Measurements from ENCODE around the gene NUP88. TPM values are rescaled to one million over a fixed set of nuclear protein-coding genes. Genes with fewer than 3 reads are reported as not detected.

NUP88 gene
- polyA plus RNA-seq, 1 donor = 55.3 TPM

GRCh38 chr17:5391678-5392077 is 27.8 kb downstream of the NUP88 start:
- H3K9me3 ChIP-seq (ENCODE audit: control insufficient read depth, low read depth, low read length) = no peaks in the 10 kb centered on the region
- H3K4me3 ChIP-seq (ENCODE audit: low read length) = no peak overlapping the region
- H3K27ac ChIP-seq (ENCODE audit: low read length) = no peak overlapping the region
- no peaks in the 10 kb centered on the region for H3K27me3 ChIP-seq (ENCODE audit: control insufficient read depth, insufficient read depth, low read length)
- DNase-seq = no peak
- H3K36me3 ChIP-seq (ENCODE audit: control insufficient read depth, insufficient read depth, low read length) = peaks cover 79% of the 10 kb centered on the region
- H3K4me1 ChIP-seq (ENCODE audit: control insufficient read depth, insufficient read depth, low read length) = no peaks in the 10 kb centered on the region
- 58% methylated on average over 2 of the region's 5 CpGs for WGBS (ENCODE audit: insufficient coverage, low lambda C conversion rate)

DNA sequence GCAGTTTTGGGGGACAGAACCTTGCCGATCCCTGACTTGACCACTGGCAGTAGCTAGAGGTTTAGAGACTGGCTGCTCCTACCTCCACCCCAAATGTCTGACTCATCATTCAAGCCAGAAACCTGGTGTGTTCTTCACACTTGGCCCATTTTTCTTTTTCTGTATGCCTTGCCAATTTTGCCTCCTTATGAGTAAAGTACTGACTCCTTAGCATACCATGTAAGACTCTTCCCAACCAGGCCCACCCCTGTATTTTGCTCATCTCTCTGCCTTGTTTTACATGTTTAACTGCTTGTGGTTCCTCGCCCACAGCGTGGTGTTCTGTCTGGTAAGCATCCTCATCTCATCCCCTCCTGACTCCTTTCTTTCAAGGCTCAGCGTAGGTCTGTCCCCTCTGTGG is 37.9 kb downstream of the NUP88 start:
- no CpG with 5 or more reads among the region's 4 CpGs for WGBS (ENCODE audit: insufficient coverage, low lambda C conversion rate)
- DNase-seq = no peak
- Histone ChIP-seq H3K27me3 (ENCODE audit: control insufficient read depth, insufficient read depth, low read length) (no peaks in the 10 kb centered on the region), H3K4me3 (ENCODE audit: low read length) (no peak overlapping the region), H3K36me3 (ENCODE audit: control insufficient read depth, insufficient read depth, low read length) (peaks cover 87% of the 10 kb centered on the region), H3K9me3 (ENCODE audit: control insufficient read depth, low read depth, low read length) (no peaks in the 10 kb centered on the region), H3K27ac (ENCODE audit: low read length) (no peak overlapping the region), H3K4me1 (ENCODE audit: control insufficient read depth, insufficient read depth, low read length) (no peaks in the 10 kb centered on the region)

DNA sequence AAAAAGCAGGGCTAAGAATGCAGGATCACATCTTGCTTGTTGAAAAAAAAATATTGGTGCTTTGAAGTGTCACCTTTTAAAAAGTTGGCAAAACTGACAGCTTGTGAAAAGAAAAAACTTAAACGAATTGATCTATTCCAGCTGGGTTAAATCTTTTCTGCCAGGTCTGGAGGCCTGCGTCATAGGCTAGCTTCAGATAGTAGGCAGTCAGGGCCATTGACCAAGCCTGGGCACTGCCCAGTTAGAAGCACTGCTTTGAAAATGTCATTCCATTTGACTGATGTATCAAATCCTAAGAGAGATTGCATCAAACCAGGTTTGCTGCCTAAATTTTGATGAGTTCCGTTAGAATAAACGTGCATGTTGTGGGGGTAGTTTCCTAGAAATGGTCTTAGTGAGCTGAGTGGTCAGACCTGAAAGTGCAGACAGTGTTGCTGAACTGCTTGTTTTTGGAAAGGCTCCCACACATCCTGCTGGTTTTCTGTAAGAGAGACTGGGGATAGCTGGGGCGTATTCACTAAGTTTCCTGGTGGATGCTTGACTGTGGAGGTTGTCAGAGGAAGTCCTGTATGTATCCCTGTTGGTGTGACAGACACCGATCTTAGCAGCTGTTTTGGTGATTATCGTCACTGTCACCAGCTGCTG is 38.8 kb downstream of the NUP88 start:
- peaks cover 86% of the 10 kb centered on the region for H3K36me3 ChIP-seq (ENCODE audit: control insufficient read depth, insufficient read depth, low read length)
- no peak for DNase-seq
- no peak overlapping the region for H3K27ac ChIP-seq (ENCODE audit: low read length)
- H3K4me3 ChIP-seq (ENCODE audit: low read length) = no peak overlapping the region
- H3K9me3 ChIP-seq (ENCODE audit: control insufficient read depth, low read depth, low read length) = no peaks in the 10 kb centered on the region
- H3K27me3 ChIP-seq (ENCODE audit: control insufficient read depth, insufficient read depth, low read length) = no peaks in the 10 kb centered on the region
- WGBS (ENCODE audit: insufficient coverage, low lambda C conversion rate) = 57% methylated on average over 1 of the region's 7 CpGs
- no peaks in the 10 kb centered on the region for H3K4me1 ChIP-seq (ENCODE audit: control insufficient read depth, insufficient read depth, low read length)

DNA sequence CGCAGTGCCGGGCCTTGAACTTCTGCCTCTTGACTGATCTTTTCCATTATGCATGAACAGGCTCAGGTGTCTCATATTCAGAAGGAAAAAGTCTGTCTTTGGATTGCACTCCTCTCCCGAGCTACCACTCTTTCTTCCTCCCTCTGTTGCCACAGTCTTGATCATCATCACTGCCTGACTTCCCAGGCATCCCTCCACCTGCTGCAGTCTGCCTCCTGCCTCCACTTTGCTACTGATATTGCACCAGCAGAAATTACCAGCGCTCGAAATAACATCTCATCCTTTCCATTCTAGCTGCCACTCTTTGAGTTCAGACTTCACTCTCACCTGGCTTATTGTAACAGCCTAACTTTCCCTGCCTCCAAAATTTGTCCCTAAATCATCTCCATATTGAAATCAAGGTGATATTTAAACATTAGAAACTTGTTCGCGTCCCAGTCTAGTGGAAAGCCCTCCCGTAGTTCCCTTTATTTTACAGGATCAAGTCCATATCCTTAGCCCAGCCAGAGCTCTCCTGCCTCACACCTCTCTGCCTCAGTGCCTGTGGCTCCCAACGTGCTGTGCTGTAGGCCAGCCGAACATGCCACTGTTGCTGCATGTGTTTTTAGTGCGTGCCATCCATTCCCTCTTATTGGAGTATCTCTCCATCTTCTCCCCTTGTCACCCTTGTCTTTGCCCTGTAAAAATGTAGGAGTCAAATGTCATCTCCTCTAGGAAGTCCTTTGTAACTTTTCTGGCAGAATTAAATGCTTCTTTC is 39.9 kb downstream of the NUP88 start:
- 80% methylated on average over 1 of the region's 11 CpGs for WGBS (ENCODE audit: insufficient coverage, low lambda C conversion rate)
- Histone ChIP-seq H3K36me3 (ENCODE audit: control insufficient read depth, insufficient read depth, low read length) (peaks cover 83% of the 10 kb centered on the region), H3K4me1 (ENCODE audit: control insufficient read depth, insufficient read depth, low read length) (no peaks in the 10 kb centered on the region)

GRCh38 chr17:5378566-5379207 is 40.8 kb downstream of the NUP88 start:
- Histone ChIP-seq H3K9me3 (ENCODE audit: control insufficient read depth, low read depth, low read length) (no peaks in the 10 kb centered on the region), H3K36me3 (ENCODE audit: control insufficient read depth, insufficient read depth, low read length) (peaks cover 85% of the 10 kb centered on the region), H3K4me3 (ENCODE audit: low read length) (no peak overlapping the region), H3K4me1 (ENCODE audit: control insufficient read depth, insufficient read depth, low read length) (no peaks in the 10 kb centered on the region), H3K27ac (ENCODE audit: low read length) (no peak overlapping the region), H3K27me3 (ENCODE audit: control insufficient read depth, insufficient read depth, low read length) (no peaks in the 10 kb centered on the region)
- WGBS (ENCODE audit: insufficient coverage, low lambda C conversion rate) = 100% methylated on average over 1 of the region's 3 CpGs
- no peak for DNase-seq

More for the DNA sequence above, 39.9 kb downstream of the NUP88 start:
- Histone ChIP-seq H3K27ac (ENCODE audit: low read length) (no peak overlapping the region), H3K4me3 (ENCODE audit: low read length) (no peak overlapping the region), H3K9me3 (ENCODE audit: control insufficient read depth, low read depth, low read length) (no peaks in the 10 kb centered on the region), H3K27me3 (ENCODE audit: control insufficient read depth, insufficient read depth, low read length) (no peaks in the 10 kb centered on the region)
- DNase-seq = no peak

DNA sequence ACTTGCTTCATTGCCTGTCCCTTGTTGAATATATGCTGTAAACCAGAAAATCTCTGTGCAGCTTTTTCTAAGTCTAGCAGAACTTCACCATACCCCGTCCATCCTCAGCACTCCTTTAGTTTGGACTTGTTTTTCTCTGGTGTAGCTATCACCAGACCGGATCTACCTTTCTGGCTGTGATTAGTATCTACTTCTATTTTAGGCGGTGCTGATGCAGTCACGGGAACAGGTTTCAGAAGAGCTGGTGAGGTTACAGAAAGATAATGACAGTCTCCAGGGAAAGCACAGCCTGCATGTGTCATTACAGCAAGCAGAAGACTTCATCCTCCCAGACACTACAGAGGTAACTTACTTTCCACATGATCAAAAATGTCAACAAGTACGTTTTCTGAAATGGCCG is 46.4 kb downstream of the NUP88 start:
- Histone ChIP-seq H3K4me1 (ENCODE audit: control insufficient read depth, insufficient read depth, low read length) (no peaks in the 10 kb centered on the region), H3K36me3 (ENCODE audit: control insufficient read depth, insufficient read depth, low read length) (peaks cover 61% of the 10 kb centered on the region), H3K4me3 (ENCODE audit: low read length) (no peak overlapping the region), H3K9me3 (ENCODE audit: control insufficient read depth, low read depth, low read length) (no peaks in the 10 kb centered on the region), H3K27ac (ENCODE audit: low read length) (no peak overlapping the region), H3K27me3 (ENCODE audit: control insufficient read depth, insufficient read depth, low read length) (no peaks in the 10 kb centered on the region)
- WGBS (ENCODE audit: insufficient coverage, low lambda C conversion rate) = 90% methylated on average over 3 of the region's 6 CpGs
- DNase-seq = no peak

GRCh38 chr17:5370411-5370810 is 49.1 kb downstream of the NUP88 start:
- H3K27ac ChIP-seq (ENCODE audit: low read length) = no peak overlapping the region
- 100% methylated on average over 1 of the region's 4 CpGs for WGBS (ENCODE audit: insufficient coverage, low lambda C conversion rate)
- no peaks in the 10 kb centered on the region for H3K27me3 ChIP-seq (ENCODE audit: control insufficient read depth, insufficient read depth, low read length)
- H3K9me3 ChIP-seq (ENCODE audit: control insufficient read depth, low read depth, low read length) = no peaks in the 10 kb centered on the region
- no peak for DNase-seq
- H3K4me3 ChIP-seq (ENCODE audit: low read length) = no peak overlapping the region
- H3K36me3 ChIP-seq (ENCODE audit: control insufficient read depth, insufficient read depth, low read length) = peaks cover 46% of the 10 kb centered on the region
- H3K4me1 ChIP-seq (ENCODE audit: control insufficient read depth, insufficient read depth, low read length) = no peaks in the 10 kb centered on the region

- WGBS (ENCODE audit: insufficient coverage, low lambda C conversion rate) = 92% methylated on average over 5 of the region's 6 CpGs
- peaks cover 40% of the 10 kb centered on the region for H3K36me3 ChIP-seq (ENCODE audit: control insufficient read depth, insufficient read depth, low read length)
Observed at GRCh38 chr17:5365831-5366230, 53.6 kb downstream of the NUP88 start.

DNA sequence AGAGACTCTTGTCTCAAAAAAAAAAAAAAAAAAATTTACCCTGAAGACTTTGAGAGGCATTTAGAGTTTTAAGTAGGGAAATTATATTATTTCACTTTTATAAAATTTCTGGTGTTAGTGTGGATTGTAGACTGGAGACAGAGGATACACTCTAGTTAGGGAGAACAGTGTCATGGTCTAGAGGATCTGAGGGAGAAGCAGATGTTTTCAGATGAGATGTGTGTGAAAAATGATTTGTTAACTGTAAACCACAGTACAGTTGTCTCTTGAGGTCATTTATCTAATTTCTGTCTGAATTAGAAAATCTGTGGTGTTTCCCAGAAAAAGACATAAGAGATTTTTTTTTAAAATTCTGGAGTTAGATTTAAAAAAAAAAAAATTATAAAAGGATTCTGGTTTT is 54.8 kb downstream of the NUP88 start:
- Histone ChIP-seq H3K4me3 (ENCODE audit: low read length) (no peak overlapping the region), H3K4me1 (ENCODE audit: control insufficient read depth, insufficient read depth, low read length) (no peaks in the 10 kb centered on the region)

More at GRCh38 chr17:5365831-5366230, 53.6 kb downstream of the NUP88 start:
- Histone ChIP-seq H3K4me1 (ENCODE audit: control insufficient read depth, insufficient read depth, low read length) (no peaks in the 10 kb centered on the region), H3K27ac (ENCODE audit: low read length) (no peak overlapping the region), H3K4me3 (ENCODE audit: low read length) (no peak overlapping the region), H3K9me3 (ENCODE audit: control insufficient read depth, low read depth, low read length) (no peaks in the 10 kb centered on the region), H3K27me3 (ENCODE audit: control insufficient read depth, insufficient read depth, low read length) (no peaks in the 10 kb centered on the region)
- no peak for DNase-seq

GRCh38 chr17:5364156-5364555 is 55.3 kb downstream of the NUP88 start:
- Histone ChIP-seq H3K9me3 (ENCODE audit: control insufficient read depth, low read depth, low read length) (no peaks in the 10 kb centered on the region), H3K4me1 (ENCODE audit: control insufficient read depth, insufficient read depth, low read length) (no peaks in the 10 kb centered on the region), H3K36me3 (ENCODE audit: control insufficient read depth, insufficient read depth, low read length) (peaks cover 38% of the 10 kb centered on the region), H3K27me3 (ENCODE audit: control insufficient read depth, insufficient read depth, low read length) (no peaks in the 10 kb centered on the region), H3K4me3 (ENCODE audit: low read length) (no peak overlapping the region), H3K27ac (ENCODE audit: low read length) (no peak overlapping the region)
- DNase-seq = no peak
- 83% methylated on average over 1 of the region's 6 CpGs for WGBS (ENCODE audit: insufficient coverage, low lambda C conversion rate)

More for the DNA sequence above, 54.8 kb downstream of the NUP88 start:
- Histone ChIP-seq H3K9me3 (ENCODE audit: control insufficient read depth, low read depth, low read length) (no peaks in the 10 kb centered on the region), H3K36me3 (ENCODE audit: control insufficient read depth, insufficient read depth, low read length) (peaks cover 43% of the 10 kb centered on the region), H3K27ac (ENCODE audit: low read length) (no peak overlapping the region), H3K27me3 (ENCODE audit: control insufficient read depth, insufficient read depth, low read length) (no peaks in the 10 kb centered on the region)
- no peak for DNase-seq
